RWPE2 (cell line): ENCODE measurements around the gene OSTF1.

ENCODE experiments used
- ATAC-seq: fragments of 200-7000 bp; cut with Tn5 transposase; 3 replicates; pipeline ENCODE4 v1.9.1; 2021; ENCODE audit warnings: low read depth
- DNase-seq: peaks from one replicate; pipeline ENCODE4 v3.0.0-alpha.2; 2020; ENCODE audit warnings: low spot score
- H3K27ac ChIP-seq: fragments of 450-650 bp; 2 replicates; pipeline ENCODE4 v1.5.1; 2017; ENCODE audit warnings: mild to moderate bottlenecking; ENCODE audit not compliant: poor library complexity, severe bottlenecking
- H3K27me3 ChIP-seq: fragments of 250-450 bp; sonication (Bioruptor Pico); 2 replicates; pipeline ENCODE4 v1.5.1; 2021; ENCODE audit warnings: mild to moderate bottlenecking, moderate library complexity; ENCODE audit not compliant: insufficient read depth, poor library complexity, severe bottlenecking
- H3K36me3 ChIP-seq: fragments of 250-450 bp; sonication (Bioruptor Pico); 2 replicates; pipeline ENCODE4 v1.5.1; 2020; ENCODE audit warnings: low read depth, mild to moderate bottlenecking, moderate library complexity
- H3K4me1 ChIP-seq: fragments of 250-450 bp; sonication (Bioruptor Pico); 2 replicates; pipeline ENCODE4 v1.5.1; 2021; ENCODE audit warnings: mild to moderate bottlenecking, moderate library complexity; ENCODE audit not compliant: insufficient read depth, poor library complexity, severe bottlenecking
- H3K4me3 ChIP-seq: fragments of 250-450 bp; sonication (Bioruptor Pico); 2 replicates; pipeline ENCODE4 v1.5.1; 2021; ENCODE audit warnings: mild to moderate bottlenecking, moderate library complexity; ENCODE audit not compliant: severe bottlenecking
- H3K9me3 ChIP-seq: fragments of 250-450 bp; sonication (Bioruptor Pico); 2 replicates; pipeline ENCODE4 v1.5.1; 2021; ENCODE audit warnings: mild to moderate bottlenecking, moderate library complexity; ENCODE audit not compliant: severe bottlenecking
- TF ChIP-seq, protein P1 (sequence below): fragments of 450-650 bp; IDR thresholded peaks from one replicate; pipeline ENCODE4 v1.5.1; 2017; ENCODE audit warnings: mild to moderate bottlenecking, moderate library complexity; ENCODE audit not compliant: poor library complexity, severe bottlenecking

The OSTF1 gene

DNA sequence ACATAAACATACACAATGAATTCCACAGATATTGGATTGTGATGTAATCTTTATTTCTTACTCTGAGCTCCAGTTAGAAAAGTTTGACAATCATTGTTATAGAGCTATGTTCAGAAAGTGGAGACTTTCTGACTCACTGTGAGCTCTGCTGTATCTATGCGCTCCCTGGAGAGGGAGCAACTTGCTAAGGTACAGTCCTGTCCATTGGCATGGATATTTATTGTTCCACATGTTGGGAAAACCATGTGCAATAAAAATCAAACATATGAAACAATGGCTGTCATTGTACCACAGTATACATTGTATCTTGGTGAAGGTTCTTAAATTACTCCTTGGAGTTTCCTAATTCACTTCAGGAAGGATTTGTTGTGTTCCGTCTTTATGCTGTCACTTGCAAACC, 27.1 kb upstream of the OSTF1 start:
- ATAC-seq (no peak), DNase-seq (no peak)
- H3K27me3 ChIP-seq: no peaks in the 10 kb centered on the region
- no peak overlapping the region for H3K4me3 ChIP-seq
- H3K9me3 ChIP-seq: no peaks in the 10 kb centered on the region
- peaks cover 8% of the 10 kb centered on the region for H3K4me1 ChIP-seq
- no peaks in the 10 kb centered on the region for H3K36me3 ChIP-seq
- H3K27ac ChIP-seq: no peak overlapping the region
- TF ChIP-seq, protein P1, sequence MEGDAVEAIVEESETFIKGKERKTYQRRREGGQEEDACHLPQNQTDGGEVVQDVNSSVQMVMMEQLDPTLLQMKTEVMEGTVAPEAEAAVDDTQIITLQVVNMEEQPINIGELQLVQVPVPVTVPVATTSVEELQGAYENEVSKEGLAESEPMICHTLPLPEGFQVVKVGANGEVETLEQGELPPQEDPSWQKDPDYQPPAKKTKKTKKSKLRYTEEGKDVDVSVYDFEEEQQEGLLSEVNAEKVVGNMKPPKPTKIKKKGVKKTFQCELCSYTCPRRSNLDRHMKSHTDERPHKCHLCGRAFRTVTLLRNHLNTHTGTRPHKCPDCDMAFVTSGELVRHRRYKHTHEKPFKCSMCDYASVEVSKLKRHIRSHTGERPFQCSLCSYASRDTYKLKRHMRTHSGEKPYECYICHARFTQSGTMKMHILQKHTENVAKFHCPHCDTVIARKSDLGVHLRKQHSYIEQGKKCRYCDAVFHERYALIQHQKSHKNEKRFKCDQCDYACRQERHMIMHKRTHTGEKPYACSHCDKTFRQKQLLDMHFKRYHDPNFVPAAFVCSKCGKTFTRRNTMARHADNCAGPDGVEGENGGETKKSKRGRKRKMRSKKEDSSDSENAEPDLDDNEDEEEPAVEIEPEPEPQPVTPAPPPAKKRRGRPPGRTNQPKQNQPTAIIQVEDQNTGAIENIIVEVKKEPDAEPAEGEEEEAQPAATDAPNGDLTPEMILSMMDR: no peak

GRCh38 chr9:75063556-75064305, 24.6 kb upstream of the OSTF1 start:
- no peaks in the 10 kb centered on the region for H3K9me3 ChIP-seq
- no peak overlapping the region for H3K4me3 ChIP-seq
- no peaks in the 10 kb centered on the region for H3K36me3 ChIP-seq
- DNase-seq: no peak
- H3K4me1 ChIP-seq: peaks cover 8% of the 10 kb centered on the region
- H3K27me3 ChIP-seq: no peaks in the 10 kb centered on the region
- no peak overlapping the region for H3K27ac ChIP-seq
- peak; percentile 79 for ATAC-seq
- TF ChIP-seq, protein P1: no peak

DNA sequence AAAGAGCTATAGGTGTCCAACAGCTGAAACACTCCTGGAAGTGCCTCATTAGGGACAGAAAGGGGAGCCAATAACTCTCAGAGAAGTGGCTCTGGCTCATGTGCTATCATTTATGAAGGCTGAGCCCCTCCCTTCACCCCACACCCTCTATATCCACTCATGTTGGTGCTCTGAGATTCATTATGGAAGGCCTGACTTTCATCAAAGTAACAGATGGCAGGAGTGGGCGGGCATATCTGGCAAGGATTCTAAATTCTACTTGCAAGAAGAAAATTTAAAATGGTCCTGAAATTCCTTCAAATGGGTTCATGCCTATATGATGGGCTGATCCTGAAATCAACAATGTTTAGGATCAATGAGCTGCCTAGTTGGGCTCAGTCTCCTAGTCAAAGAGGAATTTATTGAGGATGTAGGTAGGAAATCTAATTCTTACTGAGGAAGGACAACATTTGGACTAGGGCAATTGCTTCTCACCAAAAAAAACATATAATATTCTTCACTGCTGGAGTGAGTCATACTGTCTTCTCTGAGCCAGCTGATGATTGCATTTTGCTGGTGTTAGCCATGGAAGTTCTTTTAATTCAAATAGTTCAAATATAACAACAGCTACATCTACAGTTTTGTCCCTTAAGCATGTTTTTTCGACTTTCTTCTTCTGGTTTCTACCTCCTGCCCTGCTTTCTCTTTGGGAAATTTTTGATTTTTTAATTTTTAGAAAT, 23.8 kb upstream of the OSTF1 start:
- H3K4me3 ChIP-seq: no peak overlapping the region
- DNase-seq (no peak), ATAC-seq (no peak)
- H3K27ac ChIP-seq: no peak overlapping the region
- H3K4me1 ChIP-seq: peaks cover 8% of the 10 kb centered on the region
- TF ChIP-seq, protein P1: no peak
- H3K27me3 ChIP-seq: no peaks in the 10 kb centered on the region
- H3K9me3 ChIP-seq: no peaks in the 10 kb centered on the region
- H3K36me3 ChIP-seq: no peaks in the 10 kb centered on the region

DNA sequence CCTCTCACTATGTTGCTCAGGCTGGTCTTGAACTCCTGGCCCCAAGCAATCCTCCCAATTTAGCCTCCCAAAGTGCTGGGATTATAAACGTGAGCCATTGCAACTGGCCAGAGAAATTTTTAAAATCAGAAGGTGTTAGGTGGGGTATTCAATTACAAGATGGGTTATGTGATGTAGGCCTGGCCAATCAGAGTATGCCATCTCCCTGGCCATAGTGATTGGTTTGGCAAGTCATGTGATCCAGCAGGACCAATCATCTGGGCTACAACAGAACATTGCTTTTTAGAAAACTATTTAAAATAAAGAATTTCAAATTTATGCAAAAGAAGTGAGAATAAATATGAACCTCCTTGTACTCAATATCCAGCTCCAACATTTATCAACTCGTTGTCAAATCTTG, 22.8 kb upstream of the OSTF1 start:
- Histone ChIP-seq H3K4me1 (peaks cover 8% of the 10 kb centered on the region), H3K4me3 (no peak overlapping the region), H3K36me3 (no peaks in the 10 kb centered on the region), H3K9me3 (no peaks in the 10 kb centered on the region), H3K27me3 (no peaks in the 10 kb centered on the region), H3K27ac (no peak overlapping the region)
- no peak for ATAC-seq
- TF ChIP-seq, protein P1: no peak
- DNase-seq: no peak

DNA sequence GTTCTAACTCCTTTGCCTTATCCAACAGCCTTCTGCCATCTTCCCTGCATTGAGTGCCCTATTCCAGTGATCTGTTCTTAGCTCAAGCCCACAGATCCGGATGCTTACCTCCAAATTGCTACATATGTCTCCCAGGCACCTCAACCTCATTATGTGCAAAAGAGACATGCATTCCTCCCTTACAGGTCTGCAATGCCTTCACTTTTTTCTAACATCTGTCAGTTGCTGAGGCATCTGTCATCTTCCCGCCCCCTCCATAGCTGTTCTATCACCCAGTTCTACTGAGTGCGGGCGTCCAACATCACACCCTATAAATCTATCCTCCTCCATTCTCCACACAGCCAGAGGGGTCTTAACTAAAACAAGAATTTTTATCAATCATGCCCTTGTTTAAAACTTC, 20.4 kb upstream of the OSTF1 start:
- Histone ChIP-seq H3K36me3 (no peaks in the 10 kb centered on the region), H3K9me3 (no peaks in the 10 kb centered on the region)
- TF ChIP-seq, protein P1: no peak

More for the DNA sequence above, 20.4 kb upstream of the OSTF1 start:
- no peak for ATAC-seq
- Histone ChIP-seq H3K27me3 (no peaks in the 10 kb centered on the region), H3K4me3 (no peak overlapping the region), H3K4me1 (peaks cover 15% of the 10 kb centered on the region), H3K27ac (no peak overlapping the region)
- no peak for DNase-seq
